Lower leg skin (tissue), 3 donors: ENCODE data around the gene MBD4.

ENCODE experiments used
- POLR2A ChIP-seq, 2 donors: fragments of 450-650 bp; IDR thresholded peaks; one replicate each; pipeline ENCODE4 v1.6.1; 2016 to 2017; ENCODE audit warnings: antibody characterized with exemption in 2 of 2, mild to moderate bottlenecking in 1 of 2, moderate library complexity in 1 of 2
- TF ChIP-seq, protein P1 (sequence below), 3 donors: fragments of 450-650 bp; IDR thresholded peaks; one replicate each; pipeline ENCODE4 v1.5.1; 2016; ENCODE audit warnings: antibody characterized with exemption in 3 of 3, mild to moderate bottlenecking in 3 of 3, moderate library complexity in 2 of 3

DNA sequence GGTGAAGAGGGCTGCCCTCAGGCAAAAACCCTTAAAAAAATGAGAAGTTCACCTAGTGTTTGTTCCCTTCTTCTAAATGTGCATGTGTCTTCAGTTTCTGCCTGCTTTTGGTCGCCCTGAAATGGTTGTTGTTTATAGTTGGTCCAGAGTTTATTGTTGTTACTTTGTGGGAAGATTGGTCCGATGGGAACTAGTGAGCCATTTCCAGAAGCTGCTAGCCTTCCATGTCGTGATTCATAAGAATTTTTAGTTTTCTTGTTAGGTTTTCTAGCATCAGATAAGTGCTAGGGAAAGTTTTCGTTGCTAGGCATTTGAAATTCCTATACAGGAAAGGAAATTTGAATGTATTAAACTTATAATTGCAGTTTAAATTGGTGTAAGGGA lies 34.0 kb upstream of the MBD4 start:
- TF ChIP-seq, protein P1, sequence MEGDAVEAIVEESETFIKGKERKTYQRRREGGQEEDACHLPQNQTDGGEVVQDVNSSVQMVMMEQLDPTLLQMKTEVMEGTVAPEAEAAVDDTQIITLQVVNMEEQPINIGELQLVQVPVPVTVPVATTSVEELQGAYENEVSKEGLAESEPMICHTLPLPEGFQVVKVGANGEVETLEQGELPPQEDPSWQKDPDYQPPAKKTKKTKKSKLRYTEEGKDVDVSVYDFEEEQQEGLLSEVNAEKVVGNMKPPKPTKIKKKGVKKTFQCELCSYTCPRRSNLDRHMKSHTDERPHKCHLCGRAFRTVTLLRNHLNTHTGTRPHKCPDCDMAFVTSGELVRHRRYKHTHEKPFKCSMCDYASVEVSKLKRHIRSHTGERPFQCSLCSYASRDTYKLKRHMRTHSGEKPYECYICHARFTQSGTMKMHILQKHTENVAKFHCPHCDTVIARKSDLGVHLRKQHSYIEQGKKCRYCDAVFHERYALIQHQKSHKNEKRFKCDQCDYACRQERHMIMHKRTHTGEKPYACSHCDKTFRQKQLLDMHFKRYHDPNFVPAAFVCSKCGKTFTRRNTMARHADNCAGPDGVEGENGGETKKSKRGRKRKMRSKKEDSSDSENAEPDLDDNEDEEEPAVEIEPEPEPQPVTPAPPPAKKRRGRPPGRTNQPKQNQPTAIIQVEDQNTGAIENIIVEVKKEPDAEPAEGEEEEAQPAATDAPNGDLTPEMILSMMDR (IDR thresholded peaks at IDR 0.05): no peak
- TF ChIP-seq POLR2A (IDR thresholded peaks at IDR 0.05): no peak
